ENCODE data around the gene GATA5.

The GATA5 gene

DNA sequence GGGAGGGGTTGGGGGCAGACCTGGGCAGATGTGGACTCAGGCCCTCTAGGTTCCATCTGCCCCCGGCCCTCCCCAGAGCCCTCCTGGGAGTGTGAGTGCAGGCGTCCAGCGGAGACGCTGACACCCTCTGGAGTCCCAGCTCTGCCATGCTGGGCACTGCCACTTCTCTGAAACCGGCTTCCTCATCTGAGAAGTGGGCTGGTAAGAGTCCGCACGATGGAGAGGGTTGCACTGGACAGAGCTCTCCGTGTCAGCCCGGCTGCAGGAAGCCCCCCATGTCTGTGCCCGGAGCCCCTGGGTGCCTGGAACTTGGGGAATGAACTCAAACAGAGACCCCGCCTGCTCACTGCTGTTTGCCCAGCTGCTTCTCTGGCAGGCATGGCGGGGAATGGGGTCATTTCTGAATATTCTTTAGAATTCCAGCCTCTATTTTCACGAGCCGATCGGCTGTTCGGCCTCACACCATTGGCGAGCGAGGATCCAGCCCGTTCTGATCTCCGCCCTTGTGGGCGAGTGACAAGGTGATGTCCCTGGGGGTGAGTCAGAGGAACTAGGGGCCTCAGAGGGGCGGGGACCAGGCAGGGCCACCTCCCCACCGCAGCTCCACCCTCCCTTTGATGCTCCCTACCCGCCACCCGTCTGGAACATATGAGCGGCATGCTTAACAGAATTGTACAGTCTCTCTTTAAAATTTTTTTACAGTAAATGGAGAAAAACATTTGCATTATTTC lies 47.8 kb upstream of the GATA5 start:
- H3K9me3 ChIP-seq (ENCODE audit: insufficient read depth, low read length), result no peaks in the 10 kb centered on the region
- no peak overlapping the region for H3K27ac ChIP-seq (ENCODE audit: low read depth, low read length)
- no peaks in the 10 kb centered on the region for H4K20me1 ChIP-seq (ENCODE audit: low read depth, low read length)
- no peaks in the 10 kb centered on the region for H3K27me3 ChIP-seq (ENCODE audit: low read length)
- H3K9me2 ChIP-seq (replicated peaks; ENCODE audit: insufficient read depth, low read length), result no peaks in the 10 kb centered on the region
- no peak overlapping the region for H2AFZ ChIP-seq (ENCODE audit: low read depth, low read length, severe bottlenecking)
- TF ChIP-seq EZH2phosphoT487 (conservative IDR thresholded peaks at IDR 0.05; ENCODE audit: low read length), result no peak
- TF ChIP-seq, protein P1, sequence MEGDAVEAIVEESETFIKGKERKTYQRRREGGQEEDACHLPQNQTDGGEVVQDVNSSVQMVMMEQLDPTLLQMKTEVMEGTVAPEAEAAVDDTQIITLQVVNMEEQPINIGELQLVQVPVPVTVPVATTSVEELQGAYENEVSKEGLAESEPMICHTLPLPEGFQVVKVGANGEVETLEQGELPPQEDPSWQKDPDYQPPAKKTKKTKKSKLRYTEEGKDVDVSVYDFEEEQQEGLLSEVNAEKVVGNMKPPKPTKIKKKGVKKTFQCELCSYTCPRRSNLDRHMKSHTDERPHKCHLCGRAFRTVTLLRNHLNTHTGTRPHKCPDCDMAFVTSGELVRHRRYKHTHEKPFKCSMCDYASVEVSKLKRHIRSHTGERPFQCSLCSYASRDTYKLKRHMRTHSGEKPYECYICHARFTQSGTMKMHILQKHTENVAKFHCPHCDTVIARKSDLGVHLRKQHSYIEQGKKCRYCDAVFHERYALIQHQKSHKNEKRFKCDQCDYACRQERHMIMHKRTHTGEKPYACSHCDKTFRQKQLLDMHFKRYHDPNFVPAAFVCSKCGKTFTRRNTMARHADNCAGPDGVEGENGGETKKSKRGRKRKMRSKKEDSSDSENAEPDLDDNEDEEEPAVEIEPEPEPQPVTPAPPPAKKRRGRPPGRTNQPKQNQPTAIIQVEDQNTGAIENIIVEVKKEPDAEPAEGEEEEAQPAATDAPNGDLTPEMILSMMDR (IDR thresholded peaks at IDR 0.05; ENCODE audit: insufficient read depth, low read length, poor library complexity, severe bottlenecking), result no peak
- H3K4me2 ChIP-seq (ENCODE audit: low read depth, low read length, poor library complexity, severe bottlenecking), result no peak overlapping the region
- no peak overlapping the region for H3K4me3 ChIP-seq (ENCODE audit: insufficient read depth, low read length, poor library complexity, severe bottlenecking)
- H3F3A ChIP-seq (ENCODE audit: insufficient read depth), result no peaks in the 10 kb centered on the region
- H3K9ac ChIP-seq (ENCODE audit: low read length), result no peak overlapping the region
- H3K36me3 ChIP-seq (ENCODE audit: low read length), result no peaks in the 10 kb centered on the region
- H3K79me2 ChIP-seq (ENCODE audit: insufficient read depth, low read length), result no peaks in the 10 kb centered on the region

DNA sequence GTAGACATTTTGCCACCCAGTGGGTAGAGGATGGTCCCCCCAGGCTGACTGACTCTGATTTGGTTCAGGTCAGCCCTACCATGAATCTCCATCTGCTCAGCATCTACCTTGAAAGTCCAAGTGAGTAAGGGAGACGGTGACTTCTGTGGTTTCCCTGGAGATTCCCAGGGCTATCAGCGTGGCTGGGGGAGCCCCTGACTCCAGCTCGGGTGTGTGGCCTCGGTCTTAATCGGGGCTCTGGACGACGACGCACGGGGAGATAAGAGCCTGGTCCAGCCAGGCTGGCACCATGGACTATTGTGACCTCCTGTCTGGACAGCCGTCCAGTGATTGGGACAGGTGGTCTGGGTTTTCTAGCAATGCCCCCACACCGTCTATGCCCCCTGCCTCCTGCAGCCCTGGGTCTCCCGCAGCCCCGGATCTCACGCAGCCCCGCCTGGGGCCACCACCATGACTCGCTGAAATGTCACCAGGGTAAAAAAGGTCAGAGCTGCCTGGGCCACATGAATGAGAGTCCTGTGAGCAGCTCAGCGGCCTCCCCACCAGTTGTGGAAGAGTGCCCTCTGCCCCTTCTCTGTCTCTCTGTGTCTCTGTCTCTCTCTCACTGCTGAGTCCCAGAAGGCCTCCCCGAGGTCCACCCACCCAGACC lies 47.1 kb upstream of the GATA5 start:
- H3K27me3 ChIP-seq (ENCODE audit: low read length), result no peaks in the 10 kb centered on the region

GRCh38 chr20:62519826-62520225 lies 44.0 kb upstream of the GATA5 start:
- Histone ChIP-seq H3K9me3 (ENCODE audit: insufficient read depth, low read length) (no peaks in the 10 kb centered on the region), H3K9me2 (replicated peaks; ENCODE audit: insufficient read depth, low read length) (no peaks in the 10 kb centered on the region), H3K27ac (ENCODE audit: low read depth, low read length) (no peak overlapping the region), H3F3A (ENCODE audit: insufficient read depth) (no peaks in the 10 kb centered on the region), H3K9ac (ENCODE audit: low read length) (no peak overlapping the region), H3K79me2 (ENCODE audit: insufficient read depth, low read length) (no peaks in the 10 kb centered on the region), H2AFZ (ENCODE audit: low read depth, low read length, severe bottlenecking) (no peak overlapping the region), H3K36me3 (ENCODE audit: low read length) (no peaks in the 10 kb centered on the region), H4K20me1 (ENCODE audit: low read depth, low read length) (no peaks in the 10 kb centered on the region), H3K4me3 (ENCODE audit: insufficient read depth, low read length, poor library complexity, severe bottlenecking) (no peak overlapping the region), H3K27me3 (ENCODE audit: low read length) (no peaks in the 10 kb centered on the region), H3K4me2 (ENCODE audit: low read depth, low read length, poor library complexity, severe bottlenecking) (no peak overlapping the region)
- no peak for TF ChIP-seq EZH2phosphoT487 (conservative IDR thresholded peaks at IDR 0.05; ENCODE audit: low read length)
- TF ChIP-seq, protein P1 (IDR thresholded peaks at IDR 0.05; ENCODE audit: insufficient read depth, low read length, poor library complexity, severe bottlenecking), result no peak

More for the DNA sequence above, 47.1 kb upstream of the GATA5 start:
- H4K20me1 ChIP-seq (ENCODE audit: low read depth, low read length), result no peaks in the 10 kb centered on the region
- no peaks in the 10 kb centered on the region for H3K9me3 ChIP-seq (ENCODE audit: insufficient read depth, low read length)
- no peak overlapping the region for H2AFZ ChIP-seq (ENCODE audit: low read depth, low read length, severe bottlenecking)
- H3K9me2 ChIP-seq (replicated peaks; ENCODE audit: insufficient read depth, low read length), result no peaks in the 10 kb centered on the region
- H3K4me2 ChIP-seq (ENCODE audit: low read depth, low read length, poor library complexity, severe bottlenecking), result no peak overlapping the region
- no peaks in the 10 kb centered on the region for H3F3A ChIP-seq (ENCODE audit: insufficient read depth)
- H3K27ac ChIP-seq (ENCODE audit: low read depth, low read length), result no peak overlapping the region
- TF ChIP-seq, protein P1 (IDR thresholded peaks at IDR 0.05; ENCODE audit: insufficient read depth, low read length, poor library complexity, severe bottlenecking), result no peak
- TF ChIP-seq EZH2phosphoT487 (conservative IDR thresholded peaks at IDR 0.05; ENCODE audit: low read length), result no peak
- no peaks in the 10 kb centered on the region for H3K36me3 ChIP-seq (ENCODE audit: low read length)
- H3K79me2 ChIP-seq (ENCODE audit: insufficient read depth, low read length), result no peaks in the 10 kb centered on the region
- no peak overlapping the region for H3K9ac ChIP-seq (ENCODE audit: low read length)
- no peak overlapping the region for H3K4me3 ChIP-seq (ENCODE audit: insufficient read depth, low read length, poor library complexity, severe bottlenecking)

Measured in SU-DHL-6 (cell line).